Ascending aorta (tissue), 2 donors: ENCODE measurements around the gene SIGLEC15. TPM values are rescaled to one million over a fixed set of nuclear protein-coding genes. Genes with fewer than 3 reads are reported as not detected.

ENCODE experiments used
- DNase-seq, 2 donors: peaks; one replicate each; pipeline ENCODE4 v3.0.0-alpha.2; 2019; ENCODE audit warnings: low spot score in 2 of 2
- H3K27ac ChIP-seq, 2 donors: fragments of 200-600 bp; sonication (generic); one replicate each; pipeline ENCODE4 v1.5.1; 2016 to 2017; ENCODE audit warnings: mild to moderate bottlenecking in 1 of 2
- H3K27me3 ChIP-seq: fragments of 200-600 bp; sonication (generic); one replicate; pipeline ENCODE4 v1.5.1; 2017
- H3K36me3 ChIP-seq, 2 donors: fragments of 200-600 bp; sonication (generic); one replicate each; pipeline ENCODE4 v1.5.1; 2016
- H3K4me1 ChIP-seq, 2 donors: fragments of 200-600 bp; sonication (generic); one replicate each; pipeline ENCODE4 v1.5.1; 2016 to 2017; ENCODE audit warnings: mild to moderate bottlenecking in 1 of 2
- H3K4me3 ChIP-seq, 2 donors: fragments of 200-600 bp; sonication (generic); one replicate each; pipeline ENCODE4 v1.5.1; 2016 to 2017; ENCODE audit warnings: mild to moderate bottlenecking in 1 of 2
- H3K9me3 ChIP-seq, 2 donors: fragments of 200-600 bp; sonication (generic); one replicate each; pipeline ENCODE4 v1.5.1; 2016
- CTCF ChIP-seq, 3 experiments: fragments of 200-600 bp in 2 of 3; fragments of 450-650 bp in 1 of 3; sonication (generic) in 2 of 3; IDR thresholded peaks; one replicate each; pipeline ENCODE4 v1.5.1; 2016 to 2019; ENCODE audit warnings: antibody characterized with exemption in 3 of 3, mild to moderate bottlenecking in 1 of 3, moderate library complexity in 1 of 3
- intact Hi-C: fragments of 100-400 bp; cut with DNase I; formaldehyde crosslinking; loops from one replicate; pipeline ENCODE4 v1.15.1; 2023
- total RNA-seq: library from RNA; depleted of rRNA; stranded (reverse); fragments of >200 nt; gene quantifications from one replicate; pipeline ENCODE4 v1.1.0, GENCODE V29; 2016

SIGLEC15 gene
- total RNA-seq, 1 donor from 2014 or later = not detected

DNA sequence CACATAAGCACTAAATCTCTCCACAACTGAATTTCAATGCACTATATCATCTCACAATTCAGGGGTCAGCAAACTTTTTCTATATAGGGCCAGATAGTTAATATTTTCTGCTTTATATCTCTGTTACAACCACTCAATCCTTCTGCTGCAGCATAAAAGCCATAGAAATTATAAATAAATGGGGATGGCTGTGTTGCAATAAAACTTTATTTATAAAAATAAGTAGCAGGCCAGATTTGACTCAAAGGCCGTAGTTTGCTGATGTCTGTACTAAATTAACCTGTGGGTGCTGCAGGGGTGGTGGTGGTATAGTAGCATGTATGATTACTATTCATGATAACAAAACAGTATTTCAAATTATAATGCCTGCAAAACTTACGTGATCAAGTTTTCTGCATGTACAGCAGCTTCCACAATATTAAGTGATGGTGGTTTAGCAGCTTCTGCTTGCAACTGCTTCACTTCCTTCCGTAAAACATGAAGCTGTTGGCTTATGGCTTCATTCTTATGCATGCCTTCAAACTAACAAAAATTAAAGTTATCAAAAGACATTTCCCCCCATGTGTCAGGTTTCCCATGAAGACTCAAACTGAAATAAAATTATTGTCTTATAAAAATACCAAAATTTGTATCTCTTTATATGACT is 64.1 kb downstream of the SIGLEC15 start:
- no peaks in the 10 kb centered on the region for H3K4me1 ChIP-seq
- DNase-seq = no peak
- no peaks in the 10 kb centered on the region for H3K9me3 ChIP-seq
- no peak for TF ChIP-seq CTCF (IDR thresholded peaks at IDR 0.05)
- no peaks in the 10 kb centered on the region for H3K27me3 ChIP-seq
- no peak overlapping the region for H3K27ac ChIP-seq
- peaks cover 14 to 40% of the 10 kb centered on the region in 2 donors for H3K36me3 ChIP-seq
- intact Hi-C loops = no loop called here
- H3K4me3 ChIP-seq = no peak overlapping the region

DNA sequence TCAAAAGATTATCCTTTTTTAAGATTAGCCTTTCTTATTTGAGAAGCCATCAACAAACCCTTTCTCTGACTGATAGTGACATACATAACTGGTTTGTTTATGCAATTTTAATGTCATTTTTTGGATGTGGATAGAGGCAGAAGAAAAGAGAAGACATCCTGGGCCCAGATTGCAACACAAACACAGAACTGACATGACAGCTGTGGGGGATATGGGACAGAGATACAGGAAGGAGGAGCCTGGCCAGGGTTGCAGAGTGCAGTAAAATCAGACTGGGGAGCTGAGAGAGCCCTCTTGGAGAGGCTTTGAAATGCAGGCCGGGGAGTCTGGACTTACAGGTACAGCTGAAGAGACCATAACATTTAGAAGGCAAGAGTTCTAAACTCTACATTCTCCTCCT is 65.1 kb downstream of the SIGLEC15 start:
- Histone ChIP-seq H3K36me3 (peaks cover 16 to 34% of the 10 kb centered on the region in 2 donors), H3K27ac (no peak overlapping the region), H3K9me3 (no peaks in the 10 kb centered on the region), H3K27me3 (no peaks in the 10 kb centered on the region), H3K4me1 (no peaks in the 10 kb centered on the region), H3K4me3 (no peak overlapping the region)
- TF ChIP-seq CTCF (IDR thresholded peaks at IDR 0.05) = no peak
- intact Hi-C loops = no loop called here
- no peak for DNase-seq

DNA sequence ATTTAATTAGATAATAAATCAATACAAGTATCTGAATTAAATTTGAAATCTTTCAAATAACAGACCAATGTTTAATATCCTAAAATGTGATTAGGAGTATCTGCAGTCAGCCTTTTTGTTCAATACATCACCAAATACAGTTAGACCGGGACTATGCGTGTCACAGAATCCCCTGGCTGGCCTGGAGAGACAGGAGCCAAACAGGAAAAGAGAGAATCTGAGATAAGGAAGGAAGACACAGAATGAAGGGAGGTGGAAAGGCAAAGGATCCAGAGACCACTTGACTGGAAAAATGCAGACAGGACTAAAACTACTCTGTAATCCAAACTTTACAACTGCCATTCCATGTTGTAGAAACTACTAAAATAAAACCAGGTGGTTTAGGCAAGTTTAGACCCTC is 66.3 kb downstream of the SIGLEC15 start:
- H3K9me3 ChIP-seq = no peaks in the 10 kb centered on the region
- H3K27me3 ChIP-seq = no peaks in the 10 kb centered on the region
- no peak for TF ChIP-seq CTCF (IDR thresholded peaks at IDR 0.05)
- H3K27ac ChIP-seq = no peak overlapping the region
- DNase-seq = no peak
- no peak overlapping the region for H3K4me3 ChIP-seq
- H3K36me3 ChIP-seq = peaks cover 16 to 26% of the 10 kb centered on the region in 2 donors
- intact Hi-C loops = no loop called here
- no peaks in the 10 kb centered on the region for H3K4me1 ChIP-seq

Other genes starting within 250 kb of the SIGLEC15 start
- gene SLC14A2, start 210.2 kb upstream of the SIGLEC15 start, total RNA-seq = not detected
- 42.7 TPM for gene SLC14A1, start 101.5 kb upstream of the SIGLEC15 start, total RNA-seq
- gene EPG5, start 141.7 kb downstream of the SIGLEC15 start, total RNA-seq = 9.8 TPM
- gene PSTPIP2, start 246.6 kb downstream of the SIGLEC15 start, total RNA-seq = 1.6 TPM